GM19328 (cell line): ENCODE measurements around the gene ERN1.
A peak's percentile ranks its signal among the peaks of the same experiment; 100 is the strongest.

Source experiments
- ATAC-seq: cut with Tn5 transposase; IDR thresholded peaks from one replicate; pipeline ENCODE4 v1.9.1; 2021; ENCODE audit warnings: mild to moderate bottlenecking, moderate library complexity; ENCODE audit not compliant: unreplicated experiment

ERN1 gene

GRCh38 chr17:64158406-64158805, 28.5 kb upstream of the ERN1 start:
- ATAC-seq: no peak

- no peak for ATAC-seq
Measured at GRCh38 chr17:64157669-64158180, 27.8 kb upstream of the ERN1 start.

GRCh38 chr17:64156670-64157069, 26.7 kb upstream of the ERN1 start:
- no peak for ATAC-seq

DNA sequence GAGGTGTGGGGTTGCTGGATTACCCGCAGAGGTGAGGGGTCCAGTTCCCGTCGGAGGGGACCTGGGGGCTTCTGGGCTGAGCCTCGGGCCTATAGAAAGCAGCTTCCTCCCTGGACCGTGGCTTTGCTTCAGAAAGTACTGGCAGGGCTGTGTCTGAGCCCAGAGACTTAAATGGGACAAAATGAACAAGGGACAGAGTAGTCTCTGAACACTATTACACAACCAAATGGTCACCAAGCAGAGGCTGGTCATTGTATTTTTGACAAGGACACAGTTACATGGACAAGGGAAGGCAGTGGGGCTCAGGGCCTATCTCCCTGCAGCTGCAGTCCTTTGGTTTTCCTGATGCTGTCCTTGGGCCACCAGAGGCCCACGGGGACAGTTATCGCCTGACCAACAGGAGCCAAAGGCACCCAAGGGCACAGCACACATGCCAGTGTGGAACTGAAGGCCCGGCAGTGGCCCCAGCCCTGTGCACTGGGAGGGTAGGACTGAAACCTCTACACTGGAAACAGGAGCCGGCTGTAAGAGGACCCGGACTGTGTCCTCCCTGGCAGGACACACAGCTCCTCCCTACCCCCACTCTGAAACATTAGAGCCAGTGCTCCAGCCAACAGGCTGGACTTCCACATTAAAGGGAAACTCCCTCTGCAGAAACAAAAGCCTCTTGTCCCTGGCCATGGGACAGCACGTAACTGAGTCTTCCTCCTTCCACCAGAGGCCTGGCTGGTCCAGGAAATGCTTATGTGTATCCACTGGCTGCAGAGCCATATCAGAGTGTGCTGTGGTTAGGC, 26.0 kb upstream of the ERN1 start:
- ATAC-seq: no peak

DNA sequence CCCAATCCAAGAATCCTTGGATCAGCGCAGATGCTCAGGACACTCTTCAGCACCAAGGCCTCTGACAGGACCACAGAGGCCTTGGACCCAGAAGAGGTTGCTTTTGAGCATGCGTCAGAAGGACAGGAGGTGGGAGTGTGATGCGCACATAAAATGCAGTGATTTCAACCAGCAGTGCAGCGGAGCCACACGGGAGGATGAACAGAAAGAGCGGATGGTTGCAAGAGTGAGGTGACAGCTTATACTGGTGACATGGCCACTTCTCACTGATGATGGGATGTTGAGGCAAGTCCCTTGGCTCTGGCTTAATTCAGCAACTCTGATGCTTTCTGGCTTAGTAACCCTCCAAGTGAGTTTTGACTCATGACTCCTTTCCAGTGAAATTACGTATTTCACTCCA, 25.2 kb upstream of the ERN1 start:
- ATAC-seq: no peak

- ATAC-seq: no peak
Measured at GRCh38 chr17:64154717-64155116, 24.8 kb upstream of the ERN1 start.

DNA sequence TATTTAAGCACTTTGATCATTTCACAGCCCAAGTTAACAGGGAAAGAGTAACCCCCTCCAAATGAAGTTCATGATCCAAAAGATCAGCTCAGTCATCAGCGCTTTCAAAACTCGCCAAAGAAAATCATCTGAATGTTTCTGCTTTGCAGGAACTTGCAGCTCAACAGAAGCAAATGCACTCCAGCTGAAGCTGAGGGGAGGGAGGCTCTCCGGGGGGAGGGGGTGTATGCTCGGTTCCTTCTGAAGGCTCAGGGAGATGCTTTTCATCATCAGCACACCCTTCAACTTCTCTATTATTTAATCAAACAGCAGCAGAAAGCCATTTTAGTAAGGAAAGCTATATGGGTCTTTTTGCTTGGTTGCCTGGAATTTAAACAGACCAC, 24.4 kb upstream of the ERN1 start:
- ATAC-seq: no peak

GRCh38 chr17:64153565-64154312, 23.8 kb upstream of the ERN1 start:
- ATAC-seq: no peak

DNA sequence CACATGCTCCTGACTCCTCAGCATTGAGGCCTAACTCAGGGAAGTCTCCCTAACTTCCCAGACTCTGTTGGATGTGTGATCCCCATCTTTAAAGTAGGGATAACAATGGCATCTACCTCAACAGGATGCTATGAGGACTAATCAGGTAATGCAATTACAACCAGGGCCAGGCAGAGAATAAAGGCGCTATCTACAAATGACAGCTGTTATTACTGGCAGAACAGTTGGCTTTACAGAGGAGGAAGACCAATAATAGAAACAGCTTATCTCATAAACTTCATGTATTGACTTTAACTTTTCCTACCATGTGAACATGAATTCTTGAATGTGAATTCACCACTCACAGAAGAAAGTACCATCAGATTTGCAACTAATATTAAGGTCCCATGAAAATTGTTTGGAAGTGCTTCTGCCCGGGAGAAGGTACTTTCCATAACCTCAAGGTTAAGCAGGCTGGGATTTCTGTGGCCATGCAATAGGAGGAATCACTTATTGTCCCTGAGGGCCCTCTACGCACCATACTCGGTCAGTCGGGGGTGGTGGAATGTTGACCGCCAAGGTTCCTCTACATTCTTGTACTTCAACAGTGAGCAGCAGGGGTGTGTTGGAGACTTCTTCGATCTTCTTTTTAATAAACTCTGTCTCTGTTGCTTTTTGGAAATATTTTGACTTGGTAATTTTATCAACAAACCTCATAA, 22.6 kb upstream of the ERN1 start:
- no peak for ATAC-seq

GRCh38 chr17:64151016-64151368, 21.0 kb upstream of the ERN1 start:
- ATAC-seq: no peak

DNA sequence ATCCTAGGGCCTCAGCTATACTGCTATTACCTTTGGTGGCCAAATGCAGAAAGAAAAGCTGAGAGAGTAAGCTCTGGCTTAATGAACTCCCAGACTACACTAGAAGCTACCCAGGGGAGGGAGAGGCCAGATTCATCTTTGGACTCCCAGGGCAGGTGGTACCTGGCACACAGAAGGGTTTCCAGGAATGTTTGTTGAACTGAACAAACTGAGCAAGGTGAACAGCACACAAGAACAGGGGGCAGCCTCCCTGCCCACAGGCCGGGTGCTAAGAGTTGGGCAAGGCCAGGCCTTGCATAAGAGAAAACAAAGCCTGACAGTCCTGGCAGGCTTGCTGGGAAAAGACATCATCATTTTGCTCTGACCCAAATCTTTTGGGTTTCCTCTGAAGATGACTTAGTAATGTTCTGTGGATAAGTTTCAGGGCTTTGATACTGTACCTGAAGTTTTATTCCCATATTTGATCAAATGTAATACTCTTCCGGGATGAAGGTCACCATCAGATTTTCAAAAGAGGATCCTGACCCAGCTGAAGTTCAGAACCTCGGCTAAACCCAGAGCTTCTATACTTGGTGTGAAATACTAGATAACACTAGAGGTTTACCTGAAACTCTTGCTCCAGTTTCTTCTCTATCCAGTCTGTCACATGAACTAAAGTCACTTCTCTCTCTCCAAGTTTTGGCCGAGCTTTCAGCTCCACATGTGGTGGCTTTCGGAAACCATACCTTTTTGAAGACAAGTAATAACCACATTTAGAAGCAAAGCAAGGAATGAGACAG, 20.5 kb upstream of the ERN1 start:
- ATAC-seq: no peak

DNA sequence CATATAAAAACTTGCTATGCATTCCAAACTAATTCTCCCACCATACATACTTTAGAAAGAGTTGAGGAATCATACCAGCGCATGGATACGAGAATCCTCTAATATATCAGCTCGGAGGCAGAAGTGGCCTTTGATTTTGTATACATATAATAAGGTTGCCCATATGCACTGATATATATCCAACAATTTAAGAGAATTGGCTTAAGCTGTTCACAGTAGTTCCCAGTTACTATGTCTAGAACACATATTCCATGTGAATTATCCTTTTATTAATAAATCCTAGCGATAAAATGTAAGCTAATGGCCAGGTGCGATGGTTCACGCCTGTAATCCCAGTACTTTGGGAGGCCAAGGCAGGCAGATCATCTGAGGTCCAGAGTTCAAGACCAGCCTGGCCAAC, 19.3 kb upstream of the ERN1 start:
- ATAC-seq: no peak

- ATAC-seq: no peak
Measured at GRCh38 chr17:64148699-64149098, 18.8 kb upstream of the ERN1 start.

GRCh38 chr17:64148017-64148631, 18.2 kb upstream of the ERN1 start:
- no peak for ATAC-seq

- no peak for ATAC-seq
Measured at GRCh38 chr17:64147110-64148016, 17.4 kb upstream of the ERN1 start.

- peak; percentile 4 for ATAC-seq
Measured at GRCh38 chr17:64146418-64147109, 16.6 kb upstream of the ERN1 start.

- ATAC-seq: peak; percentile 92
Measured at GRCh38 chr17:64145751-64146417, 15.9 kb upstream of the ERN1 start.

- ATAC-seq: peak; percentile 15
Measured at GRCh38 chr17:64145375-64145750, 15.4 kb upstream of the ERN1 start.
